HG03457 (cell line): Measurements from ENCODE around the gene TFDP3.

Experiments
- ATAC-seq: cut with Tn5 transposase; IDR thresholded peaks from one replicate; pipeline ENCODE4 v1.9.1; 2021; ENCODE audit warnings: moderate number of reproducible peaks; ENCODE audit not compliant: unreplicated experiment

TFDP3 gene

DNA sequence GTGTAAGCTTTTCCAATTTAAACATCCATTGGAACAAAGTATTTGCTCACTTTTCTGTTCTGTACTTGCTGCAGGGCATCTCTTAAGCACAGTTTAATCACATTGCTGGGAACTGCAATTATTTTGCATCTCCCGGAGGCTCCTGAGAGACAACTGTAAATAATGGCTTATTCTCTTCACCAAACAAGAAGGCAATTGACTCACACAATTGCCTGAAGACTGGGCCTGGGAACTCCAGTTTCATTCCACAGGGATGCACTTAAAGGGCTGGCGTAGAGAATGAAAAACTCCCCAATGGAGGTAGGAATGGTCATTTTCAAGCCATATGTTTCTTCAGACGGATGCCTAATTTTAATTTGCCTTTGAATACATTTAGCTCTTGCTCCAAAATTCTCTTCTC lies 29.5 kb downstream of the TFDP3 start:
- ATAC-seq, result no peak

DNA sequence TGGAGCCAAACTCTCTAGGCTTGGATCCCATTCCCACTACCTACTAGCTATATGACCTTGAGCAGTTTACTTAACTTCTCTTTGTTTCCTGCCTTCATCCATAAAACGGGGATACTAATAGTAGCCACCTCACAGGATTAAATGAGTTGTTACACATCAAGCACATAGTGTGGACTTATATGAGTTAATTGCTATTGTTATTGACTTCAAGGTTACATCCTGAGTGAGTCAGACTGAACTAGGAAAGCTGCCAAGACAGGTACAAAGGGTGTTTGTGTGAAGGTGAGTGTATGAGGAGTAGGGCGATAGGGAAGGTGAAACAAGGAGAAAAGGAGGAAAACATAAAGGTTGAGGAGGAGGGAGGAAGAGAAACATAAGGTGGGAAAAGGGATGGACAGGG lies 32.2 kb downstream of the TFDP3 start:
- ATAC-seq, result no peak

DNA sequence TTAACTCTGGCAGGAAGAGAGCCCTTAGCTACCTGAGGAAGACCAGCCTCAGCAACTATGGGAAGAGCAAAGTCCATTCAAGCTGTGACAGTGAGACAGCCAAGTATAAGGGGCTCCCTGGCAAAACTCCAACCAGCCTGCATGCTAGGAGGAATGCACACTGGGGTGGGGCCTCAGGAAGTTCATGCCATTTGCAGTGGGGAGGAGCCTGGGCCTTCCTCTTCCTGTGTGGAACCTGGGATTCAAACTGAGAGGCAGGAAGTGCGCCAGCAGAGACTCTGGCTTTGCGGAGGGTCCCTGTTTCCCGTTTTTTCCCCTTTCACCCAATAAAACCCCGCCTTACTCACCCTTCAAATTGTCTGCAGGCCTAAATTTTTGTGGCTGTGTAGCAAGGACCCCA lies 33.0 kb downstream of the TFDP3 start:
- no peak for ATAC-seq

DNA sequence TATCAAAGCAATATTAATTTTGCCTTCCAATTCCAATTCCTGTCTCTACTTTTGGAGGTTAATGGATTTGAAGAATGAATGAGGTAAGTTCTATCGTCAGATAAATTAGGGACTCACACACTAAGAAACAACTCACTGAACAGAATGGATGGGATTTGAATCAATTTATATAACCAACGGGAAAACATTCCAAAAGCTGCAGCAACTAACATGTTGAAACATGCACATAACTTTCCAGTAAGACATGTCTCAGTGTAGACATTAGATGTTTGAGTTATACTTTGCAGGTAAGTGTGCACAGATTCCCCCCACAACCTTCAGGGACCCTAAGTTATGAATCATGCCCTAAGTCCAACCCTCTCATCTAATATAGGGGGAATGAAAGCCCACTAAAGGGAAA lies 34.3 kb downstream of the TFDP3 start:
- no peak for ATAC-seq

DNA sequence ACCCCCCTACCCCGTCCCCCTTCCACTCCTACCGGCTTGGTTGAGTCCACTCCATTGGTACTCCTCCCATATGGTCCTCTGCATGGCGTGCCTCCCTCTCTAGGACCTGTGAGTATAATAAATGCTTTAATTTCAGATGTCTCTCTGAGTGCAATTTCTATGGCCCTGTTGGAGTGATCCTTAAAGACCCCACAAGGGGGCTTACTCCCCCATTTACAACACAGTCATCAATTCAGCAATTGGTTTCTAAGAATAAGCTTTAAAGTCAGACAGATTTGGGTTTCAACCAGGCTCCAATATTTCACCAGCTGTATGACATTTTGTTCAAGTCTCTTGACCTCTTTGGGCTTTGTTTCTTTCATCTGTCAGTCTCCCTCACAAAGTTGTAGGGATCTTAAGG lies 38.7 kb downstream of the TFDP3 start:
- ATAC-seq, result no peak

DNA sequence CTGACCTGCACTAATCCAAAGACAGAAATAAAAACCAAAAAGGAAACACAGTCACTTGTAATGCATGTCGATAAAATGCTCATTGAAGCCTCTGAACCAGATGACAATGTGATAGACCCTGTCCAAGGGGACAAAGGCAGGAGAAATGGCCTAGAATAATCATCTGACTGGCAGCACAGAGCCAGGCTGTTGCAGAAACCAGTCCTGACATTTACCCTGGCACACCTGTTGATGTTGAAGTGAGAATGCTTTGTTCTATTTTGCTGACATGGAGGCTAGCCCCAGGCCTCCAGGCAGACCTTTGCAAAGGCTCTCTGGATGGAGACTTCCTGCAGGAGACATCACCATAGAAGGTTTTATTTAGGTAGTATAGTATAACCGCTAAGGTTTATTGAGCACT lies 41.0 kb downstream of the TFDP3 start:
- no peak for ATAC-seq

DNA sequence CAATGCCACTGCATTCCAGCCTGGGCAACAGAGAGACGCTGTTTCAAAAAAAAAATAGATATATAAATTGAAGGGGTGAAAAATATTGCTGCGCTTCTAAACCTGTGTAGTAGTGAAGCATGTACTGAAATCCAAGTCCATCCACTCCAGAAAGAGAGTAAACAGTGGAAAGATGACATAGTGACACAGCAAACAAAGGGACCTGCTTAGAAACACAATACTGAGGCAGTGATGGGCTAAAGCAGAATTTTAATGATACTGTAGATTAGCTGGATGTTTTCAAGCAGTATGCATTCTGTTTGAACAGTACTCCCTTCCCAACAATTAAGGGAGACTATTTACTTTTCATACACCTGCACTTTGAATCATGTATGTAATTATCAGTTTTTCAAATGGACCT lies 42.5 kb downstream of the TFDP3 start:
- no peak for ATAC-seq

DNA sequence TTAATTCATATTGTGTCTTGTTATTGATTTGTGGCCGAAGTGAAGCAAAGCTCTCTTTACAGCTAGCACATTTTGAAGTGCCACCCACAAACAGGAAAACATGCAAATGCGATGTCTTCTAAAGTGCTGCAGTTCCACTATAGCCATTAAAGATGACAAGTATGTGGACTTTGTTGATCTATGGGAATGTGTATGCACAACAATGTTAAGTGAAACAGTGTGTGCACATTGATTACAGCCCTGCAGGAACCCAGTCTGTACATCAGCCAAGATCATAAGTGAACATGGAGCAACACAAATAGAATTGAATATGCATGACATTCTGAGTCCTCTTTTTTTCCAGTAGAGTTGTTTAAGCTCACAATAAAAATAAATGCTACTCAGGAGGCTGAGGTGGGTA lies 43.0 kb downstream of the TFDP3 start:
- no peak for ATAC-seq

DNA sequence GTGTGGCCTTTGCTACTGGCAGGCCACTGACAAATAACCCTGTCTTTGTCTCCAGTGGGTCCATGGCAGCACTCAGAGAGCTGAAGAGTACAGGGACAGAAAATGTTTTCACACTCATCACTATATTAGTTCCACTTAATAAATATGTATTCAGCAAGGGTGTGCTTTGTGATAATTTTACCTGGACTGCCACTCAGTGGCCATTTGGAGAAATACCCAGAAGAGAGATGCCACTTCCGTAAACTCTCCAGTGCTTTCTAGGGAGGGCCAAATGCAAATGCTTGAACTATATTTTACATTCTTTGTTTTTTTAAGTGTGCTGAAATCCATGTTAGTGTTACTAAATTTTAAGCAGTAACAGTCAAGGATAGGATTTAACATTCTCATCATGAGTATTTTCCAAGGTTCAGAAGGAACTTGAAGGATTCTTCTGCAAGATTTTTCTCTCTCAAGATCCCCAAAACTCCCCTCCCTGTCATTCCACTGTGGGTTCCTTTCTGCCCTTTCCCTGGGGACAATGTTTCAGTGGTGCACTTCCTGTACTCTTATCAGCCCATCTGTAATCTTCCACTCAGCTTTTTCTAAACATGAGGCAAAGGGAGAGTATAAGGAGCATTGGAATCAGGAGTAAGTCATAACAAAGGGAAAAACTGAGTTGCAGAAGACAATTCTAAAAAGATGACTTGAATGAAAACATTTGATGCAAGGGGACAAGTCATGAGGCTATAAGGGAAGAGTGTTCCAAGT lies 46.0 kb downstream of the TFDP3 start:
- ATAC-seq, result no peak
